CD4-positive, alpha-beta T cell (primary cell): ENCODE results near the gene PEX1. TPM values are rescaled to one million over a fixed set of nuclear protein-coding genes. Genes with fewer than 3 reads are reported as not detected.

Experiments
- ATAC-seq: fragments of 200-7000 bp; cut with Tn5 transposase; one replicate; pipeline ENCODE4 v1.10.0; 2022; ENCODE audit warnings: mild to moderate bottlenecking; ENCODE audit not compliant: poor library complexity
- CTCF ChIA-PET: fragments of 350-600 bp; sonication (Branson Sonifier 250); formaldehyde crosslinking; loops from one replicate; lab custom pipeline; 2021; ENCODE audit warnings: antibody characterized with exemption, inconsistent platforms; lab: Charles Lee
- POLR2A ChIA-PET: fragments of 350-600 bp; sonication (Branson Sonifier 250); formaldehyde crosslinking; loops from one replicate; lab custom pipeline; 2021; ENCODE audit warnings: antibody characterized with exemption, inconsistent platforms; lab: Charles Lee
- DNase-seq, 14 experiments: peaks; one replicate each; pipeline ENCODE4 v3.0.0-alpha.2; 2013 to 2020; ENCODE audit warnings: mixed read lengths in 2 of 14
- H3K27ac ChIP-seq, 2 donors: one replicate each; pipeline versions ENCODE4 v1.5.1 to v1.7.0; 2013; ENCODE audit warnings: low read length in 2 of 2, low read depth in 1 of 2, mild to moderate bottlenecking in 1 of 2
- H3K27me3 ChIP-seq, 2 experiments: 1 replicate in 1 of 2; 2 replicates in 1 of 2; pipeline versions ENCODE4 v1.6.1 to v1.7.0; 2013; ENCODE audit warnings: low read length in 2 of 2, control low read depth in 1 of 2, mild to moderate bottlenecking in 1 of 2, moderate library complexity in 1 of 2; ENCODE audit not compliant: insufficient read depth in 2 of 2, control insufficient read depth in 1 of 2
- H3K36me3 ChIP-seq: one replicate; pipeline ENCODE4 v1.6.1; 2013; ENCODE audit warnings: low read length, control low read depth; ENCODE audit not compliant: insufficient read depth
- H3K4me1 ChIP-seq: one replicate; pipeline ENCODE4 v1.6.1; 2013; ENCODE audit warnings: low read length, control low read depth; ENCODE audit not compliant: insufficient read depth
- H3K4me3 ChIP-seq: one replicate; pipeline ENCODE4 v1.5.1; 2013; ENCODE audit warnings: mild to moderate bottlenecking, low read length, moderate library complexity
- H3K9me3 ChIP-seq, 2 experiments: 1 replicate in 1 of 2; 2 replicates in 1 of 2; pipeline versions ENCODE4 v1.6.1 to v1.7.0; 2013; ENCODE audit warnings: low read length in 2 of 2, mild to moderate bottlenecking in 2 of 2, control low read depth in 1 of 2, moderate library complexity in 1 of 2; ENCODE audit not compliant: control insufficient read depth in 1 of 2, insufficient read depth in 1 of 2
- H3K27ac Mint-ChIP-seq: one replicate; pipeline ENCODE4 v1.8.0; 2020; ENCODE audit warnings: mixed read lengths
- H3K27me3 Mint-ChIP-seq: one replicate; pipeline ENCODE4 v1.8.0; 2021; ENCODE audit warnings: mixed read lengths
- H3K36me3 Mint-ChIP-seq: one replicate; pipeline ENCODE4 v1.8.0; 2021; ENCODE audit warnings: low read depth, mixed read lengths
- H3K4me1 Mint-ChIP-seq: one replicate; pipeline ENCODE4 v1.8.0; 2021; ENCODE audit warnings: low read depth, mixed read lengths
- H3K4me3 Mint-ChIP-seq: one replicate; pipeline ENCODE4 v1.8.0; 2020; ENCODE audit warnings: mild to moderate bottlenecking, mixed read lengths
- H3K9me3 Mint-ChIP-seq: one replicate; pipeline ENCODE4 v1.8.0; 2020; ENCODE audit warnings: mixed read lengths
- intact Hi-C, 2 experiments: fragments of 100-400 bp; cut with DNase I in 1 of 2; cut with micrococcal nuclease in 1 of 2; formaldehyde crosslinking; loops; one replicate each; pipeline versions ENCODE4 v1.15.1 to v1.9.0; 2023 to 2025; cut with DNase I, micrococcal nuclease
- total RNA-seq, 174 experiments: library from RNA in 2 of 174; stranded (reverse) in 2 of 174; gene quantifications; one replicate each; pipeline ENCODE4 v1.2.3 and lab custom pipeline; 2021 to 2026
- TF ChIP-seq, protein P1 (sequence below): fragments of 200-600 bp; IDR thresholded peaks from one replicate; pipeline ENCODE4 v1.8.0; 2022; ENCODE audit warnings: antibody characterized with exemption, mild to moderate bottlenecking

The PEX1 gene
- total RNA-seq, 2 experiments from 2014 or later: 19.7 to 20.7 TPM

DNA sequence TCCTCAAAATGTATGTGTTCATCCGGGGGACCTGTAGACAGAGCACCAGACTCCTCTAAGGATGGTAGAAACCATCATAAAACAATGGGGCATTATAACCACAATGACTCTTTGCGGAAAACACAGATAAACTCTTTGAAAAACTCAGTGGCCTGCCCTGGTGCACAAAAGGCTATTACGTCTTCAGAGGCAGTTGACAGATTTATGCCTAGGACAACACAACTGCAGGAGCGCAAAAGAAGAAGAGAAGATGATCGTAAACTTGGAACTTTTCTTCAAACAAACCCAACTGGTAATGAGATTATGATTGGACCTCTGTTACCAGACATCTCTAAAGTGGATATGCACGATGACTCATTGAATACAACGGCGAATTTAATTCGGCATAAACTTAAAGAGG is 6.3 kb upstream of the PEX1 start:
- Histone ChIP-seq H3K4me1 (peaks cover 8% of the 10 kb centered on the region), H3K27ac (no peak overlapping the region), H3K36me3 (peaks cover 84% of the 10 kb centered on the region), H3K27me3 (no peaks in the 10 kb centered on the region), H3K9me3 (no peaks in the 10 kb centered on the region), H3K4me3 (no peak overlapping the region)
- H3K27me3 Mint-ChIP-seq: no peaks in the 10 kb centered on the region
- peaks cover 86% of the 10 kb centered on the region for H3K36me3 Mint-ChIP-seq
- H3K27ac Mint-ChIP-seq: no peak overlapping the region
- intact Hi-C loops: loop anchor here in 1 of 2 experiments (5.0 to 10.0 kb wide), 3 partner anchors 590 to 693 kb away; partner anchors contain the start of genes AKAP9, HEPACAM2 and MTERF1
- no peak overlapping the region for H3K4me3 Mint-ChIP-seq
- TF ChIP-seq, protein P1, sequence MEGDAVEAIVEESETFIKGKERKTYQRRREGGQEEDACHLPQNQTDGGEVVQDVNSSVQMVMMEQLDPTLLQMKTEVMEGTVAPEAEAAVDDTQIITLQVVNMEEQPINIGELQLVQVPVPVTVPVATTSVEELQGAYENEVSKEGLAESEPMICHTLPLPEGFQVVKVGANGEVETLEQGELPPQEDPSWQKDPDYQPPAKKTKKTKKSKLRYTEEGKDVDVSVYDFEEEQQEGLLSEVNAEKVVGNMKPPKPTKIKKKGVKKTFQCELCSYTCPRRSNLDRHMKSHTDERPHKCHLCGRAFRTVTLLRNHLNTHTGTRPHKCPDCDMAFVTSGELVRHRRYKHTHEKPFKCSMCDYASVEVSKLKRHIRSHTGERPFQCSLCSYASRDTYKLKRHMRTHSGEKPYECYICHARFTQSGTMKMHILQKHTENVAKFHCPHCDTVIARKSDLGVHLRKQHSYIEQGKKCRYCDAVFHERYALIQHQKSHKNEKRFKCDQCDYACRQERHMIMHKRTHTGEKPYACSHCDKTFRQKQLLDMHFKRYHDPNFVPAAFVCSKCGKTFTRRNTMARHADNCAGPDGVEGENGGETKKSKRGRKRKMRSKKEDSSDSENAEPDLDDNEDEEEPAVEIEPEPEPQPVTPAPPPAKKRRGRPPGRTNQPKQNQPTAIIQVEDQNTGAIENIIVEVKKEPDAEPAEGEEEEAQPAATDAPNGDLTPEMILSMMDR: no peak
- no peaks in the 10 kb centered on the region for H3K9me3 Mint-ChIP-seq
- ChIA-PET CTCF (no interaction called here), POLR2A (no interaction called here)
- peaks cover 47% of the 10 kb centered on the region for H3K4me1 Mint-ChIP-seq
- ATAC-seq (no peak), DNase-seq (no peak)

- Histone ChIP-seq H3K4me1 (peaks cover 19% of the 10 kb centered on the region), H3K27ac (peak overlapping the region; percentile 86 to 97), H3K27me3 (no peaks in the 10 kb centered on the region), H3K9me3 (no peaks in the 10 kb centered on the region), H3K4me3 (peak overlapping the region; percentile 94), H3K36me3 (peaks cover 31% of the 10 kb centered on the region)
- Mint-ChIP-seq H3K27me3 (no peaks in the 10 kb centered on the region), H3K36me3 (peaks cover 46% of the 10 kb centered on the region), H3K4me1 (peaks cover 57% of the 10 kb centered on the region), H3K27ac (peak overlapping the region; percentile 94), H3K4me3 (peak overlapping the region; percentile 92), H3K9me3 (no peaks in the 10 kb centered on the region)
- DNase-seq (no peak), ATAC-seq (no peak)
- intact Hi-C loops: loop anchor here (1.0 to 10.0 kb wide), 10 partner anchors 61 to 648 kb away; partner anchors contain the start of genes ANKIB1 (in 2 of the 2), FAM133B (in 2 of the 2), KRIT1 (in 2 of the 2) and MTERF1 (in 1 of the 2)
- TF ChIP-seq, protein P1: peak; percentile 3
- CTCF ChIA-PET: interaction anchor here (0.7 to 2.2 kb wide), 20 partner anchors 9 to 589 kb away, joined by 3 to 18 read pairs (median 4); partner anchors contain the start of genes AKAP9, CYP51A1, FAM133B and GATAD1
- POLR2A ChIA-PET: interaction anchor here (0.6 to 2.7 kb wide), 35 partner anchors 9 to 703 kb away, joined by 3 to 77 read pairs (median 5); partner anchors contain the start of genes AKAP9, ANKIB1, CDK6 and CYP51A1
Observed at GRCh38 chr7:92528958-92529264, 591 bp upstream of the PEX1 start.

DNA sequence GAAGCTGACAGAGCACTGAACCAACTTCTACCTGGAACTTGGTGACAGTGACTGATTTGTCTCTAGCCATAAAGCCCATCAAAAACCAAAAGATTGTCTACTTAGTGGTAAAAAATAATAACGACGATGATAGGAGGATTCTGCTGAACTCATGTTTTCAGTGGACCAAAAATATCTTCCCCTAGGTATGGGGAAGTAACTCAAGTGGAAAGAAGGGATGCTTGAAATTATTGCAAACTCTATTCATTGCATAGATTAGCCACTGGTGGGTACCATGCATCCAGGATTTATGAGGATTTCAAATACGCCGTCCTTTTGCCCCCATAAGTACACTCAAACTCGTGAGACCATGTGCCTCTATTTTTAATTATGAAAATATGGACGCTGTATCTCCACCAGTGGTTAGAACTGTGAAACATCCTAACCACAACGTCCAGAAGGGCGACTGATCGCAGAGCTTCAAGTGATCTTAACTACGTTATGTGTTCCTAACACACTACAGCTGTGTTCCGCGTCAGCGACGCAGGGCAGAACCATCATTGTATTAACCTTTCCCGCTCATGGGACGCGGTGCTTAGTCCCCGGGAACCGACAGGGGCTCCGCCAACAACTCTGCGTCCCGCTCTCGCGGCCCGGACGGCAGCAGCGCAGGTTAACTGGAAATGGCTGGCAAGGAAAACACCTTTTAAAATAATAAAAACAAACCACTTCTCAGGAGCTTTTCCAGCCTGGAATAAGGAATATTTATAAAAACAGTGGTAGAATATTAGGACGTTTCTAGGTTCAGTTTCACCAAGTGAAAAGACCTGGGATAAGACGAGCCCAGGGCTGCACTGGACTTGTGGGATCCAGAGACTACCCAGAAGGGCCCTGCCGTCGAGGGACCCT is 776 bp downstream of the PEX1 start:
- Histone ChIP-seq H3K36me3 (peaks cover 18% of the 10 kb centered on the region), H3K4me1 (peaks cover 19% of the 10 kb centered on the region), H3K9me3 (no peaks in the 10 kb centered on the region), H3K27me3 (no peaks in the 10 kb centered on the region), H3K27ac (peak overlapping the region; percentile 85 to 91), H3K4me3 (peak overlapping the region; percentile 94)
- Mint-ChIP-seq H3K4me3 (peak overlapping the region; percentile 96), H3K27me3 (no peaks in the 10 kb centered on the region), H3K36me3 (peaks cover 32% of the 10 kb centered on the region), H3K4me1 (peaks cover 47% of the 10 kb centered on the region), H3K9me3 (no peaks in the 10 kb centered on the region), H3K27ac (peak overlapping the region; percentile 94)
- CTCF ChIA-PET: interaction anchor here (0.9 to 2.2 kb wide), 13 partner anchors 12 to 591 kb away, joined by 3 to 18 read pairs (median 4); partner anchors contain the start of genes CYP51A1, GATAD1 and SAMD9
- TF ChIP-seq, protein P1: no peak
- POLR2A ChIA-PET: interaction anchor here (1.1 to 2.7 kb wide), 17 partner anchors 11 to 705 kb away, joined by 3 to 77 read pairs (median 7); partner anchors contain the start of genes AKAP9, ANKIB1, CDK6 and CYP51A1
- ATAC-seq: peak; percentile 15
- DNase-seq: peak; percentile 11 to 77 (median 40)
- intact Hi-C loops: loop anchor here (1.0 to 10.0 kb wide), 11 partner anchors 63 to 647 kb away; partner anchors contain the start of genes ANKIB1 (in 2 of the 2), FAM133B (in 2 of the 2), KRIT1 (in 2 of the 2) and MTERF1 (in 1 of the 2)
